HepG2 (cell line): ENCODE data around the gene PAX4. TPM values are rescaled to one million over a fixed set of nuclear protein-coding genes. Genes with fewer than 3 reads are reported as not detected.
A peak's percentile ranks its signal among the peaks of the same experiment; 100 is the strongest.

Experiments
- ETV5 ChIP-seq: IDR thresholded peaks from 2 replicates; pipeline ENCODE4 v1.6.1; 2018; ENCODE audit warnings: missing biosample characterization, missing genetic modification reagents, inconsistent platforms, borderline replicate concordance
- HOXA3 ChIP-seq: sonication (generic); formaldehyde crosslinking; IDR thresholded peaks from 2 replicates; pipeline ENCODE4 v1.5.0; 2020; ENCODE audit warnings: missing genetic modification reagents
- JUNB ChIP-seq: sonication (generic); formaldehyde crosslinking; IDR thresholded peaks from 2 replicates; pipeline ENCODE4 v1.8.0; 2022; ENCODE audit warnings: missing genetic modification reagents, mild to moderate bottlenecking, borderline replicate concordance
- NR2C2 ChIP-seq: sonication (generic); formaldehyde crosslinking; IDR thresholded peaks from 2 replicates; pipeline ENCODE4 v1.4.0; 2020; ENCODE audit warnings: missing genetic modification reagents, mild to moderate bottlenecking, moderate library complexity, borderline replicate concordance
- PTBP1 ChIP-seq: fragments of 200-400 bp; formaldehyde crosslinking; IDR thresholded peaks from 2 replicates; pipeline ENCODE4 v1.6.1; 2018; ENCODE audit warnings: low read length, low read depth; ENCODE audit not compliant: poor library complexity, severe bottlenecking
- SOX5 ChIP-seq: IDR thresholded peaks from 2 replicates; pipeline ENCODE4 v1.6.1; 2016; ENCODE audit warnings: borderline replicate concordance
- TFE3 ChIP-seq: IDR thresholded peaks from 2 replicates; pipeline ENCODE4 v1.6.1; 2016
- THAP7 ChIP-seq: sonication (generic); formaldehyde crosslinking; IDR thresholded peaks from 2 replicates; pipeline ENCODE4 v1.8.1; 2023; ENCODE audit warnings: mild to moderate bottlenecking, missing genetic modification reagents
- ZNF235 ChIP-seq: sonication (generic); formaldehyde crosslinking; IDR thresholded peaks from 2 replicates; pipeline ENCODE4 v1.8.1; 2023; ENCODE audit warnings: mild to moderate bottlenecking, missing genetic modification reagents, borderline replicate concordance
- ZNF335 ChIP-seq: sonication (generic); formaldehyde crosslinking; IDR thresholded peaks from 2 replicates; pipeline ENCODE4 v1.4.0; 2020; ENCODE audit warnings: missing genetic modification reagents
- ZNF556 ChIP-seq: sonication (generic); formaldehyde crosslinking; IDR thresholded peaks from 2 replicates; pipeline ENCODE4 v1.4.0; 2020; ENCODE audit warnings: mild to moderate bottlenecking, missing genetic modification reagents, borderline replicate concordance
- ZNF609 ChIP-seq: sonication (generic); formaldehyde crosslinking; IDR thresholded peaks from 2 replicates; pipeline ENCODE4 v1.4.0; 2020; ENCODE audit warnings: mild to moderate bottlenecking, missing genetic modification reagents, borderline replicate concordance
- ZNF652 ChIP-seq: IDR thresholded peaks from 2 replicates; pipeline ENCODE4 v1.6.1; 2016; ENCODE audit warnings: low read depth, borderline replicate concordance
- ZNF674 ChIP-seq: sonication (generic); formaldehyde crosslinking; IDR thresholded peaks from 2 replicates; pipeline ENCODE4 v1.5.0; 2020; ENCODE audit warnings: low read depth, mild to moderate bottlenecking, missing genetic modification reagents
- ZNF749 ChIP-seq: sonication (generic); formaldehyde crosslinking; IDR thresholded peaks from 2 replicates; pipeline ENCODE4 v1.8.0; 2022; ENCODE audit warnings: mild to moderate bottlenecking, missing genetic modification reagents, moderate library complexity, borderline replicate concordance
- ZNF772 ChIP-seq: sonication (generic); formaldehyde crosslinking; IDR thresholded peaks from 2 replicates; pipeline ENCODE4 v1.5.0; 2020; ENCODE audit warnings: mild to moderate bottlenecking, missing genetic modification reagents
- ZNF777 ChIP-seq: sonication (generic); formaldehyde crosslinking; IDR thresholded peaks from 2 replicates; pipeline ENCODE4 v1.4.0; 2020; ENCODE audit warnings: missing genetic modification reagents
- ZNF781 ChIP-seq: sonication (generic); formaldehyde crosslinking; IDR thresholded peaks from 2 replicates; pipeline ENCODE4 v1.5.1; 2020; ENCODE audit warnings: borderline replicate concordance, mild to moderate bottlenecking, missing genetic modification reagents; ENCODE audit errors: not compliant biosample characterization
- ZNF841 ChIP-seq: sonication (generic); formaldehyde crosslinking; IDR thresholded peaks from 2 replicates; pipeline ENCODE4 v1.8.1; 2023; ENCODE audit warnings: missing genetic modification reagents, borderline replicate concordance
- polyA plus RNA-seq, 8 experiments: library from polyadenylated mRNA; depleted of rRNA in 3 of 8; stranded (reverse) in 7 of 8; unstranded in 1 of 8; fragments of >200 nt; fragmentation: Illumina TruSeq in 4 of 8; extraction: Trizol in 4 of 8; gene quantifications; 2 replicates each; pipeline versions ENCODE4 v1.2.1 to v1.2.3, GENCODE V29; 2011 to 2016; ENCODE audit warnings: low read depth in 4 of 8, missing spikeins in 1 of 8, mixed read lengths in 1 of 8; ENCODE audit not compliant: insufficient read depth in 1 of 8
- total RNA-seq, 5 experiments: library from RNA; depleted of rRNA; stranded (reverse); fragments of >200 nt; fragmentation: Illumina TruSeq; extraction: Trizol; gene quantifications; 2 replicates each; pipeline ENCODE4 v1.2.3, GENCODE V29; 2016; ENCODE audit warnings: low read depth in 1 of 5
- TF ChIP-seq, protein P1 (sequence below), 2 experiments: fragments of 450-650 bp in 1 of 2; sonication (generic) in 1 of 2; formaldehyde crosslinking; IDR thresholded peaks; 2 replicates each; pipeline versions ENCODE4 v1.5.0 to v1.8.0; 2020 to 2022; ENCODE audit warnings: mild to moderate bottlenecking in 1 of 2, missing genetic modification reagents in 1 of 2

PAX4 gene
- total and polyA plus RNA-seq, 2 of the 13 experiments (the other 11 are each of a cell fraction or from before 2014, with no cell fraction given) = not detected

DNA sequence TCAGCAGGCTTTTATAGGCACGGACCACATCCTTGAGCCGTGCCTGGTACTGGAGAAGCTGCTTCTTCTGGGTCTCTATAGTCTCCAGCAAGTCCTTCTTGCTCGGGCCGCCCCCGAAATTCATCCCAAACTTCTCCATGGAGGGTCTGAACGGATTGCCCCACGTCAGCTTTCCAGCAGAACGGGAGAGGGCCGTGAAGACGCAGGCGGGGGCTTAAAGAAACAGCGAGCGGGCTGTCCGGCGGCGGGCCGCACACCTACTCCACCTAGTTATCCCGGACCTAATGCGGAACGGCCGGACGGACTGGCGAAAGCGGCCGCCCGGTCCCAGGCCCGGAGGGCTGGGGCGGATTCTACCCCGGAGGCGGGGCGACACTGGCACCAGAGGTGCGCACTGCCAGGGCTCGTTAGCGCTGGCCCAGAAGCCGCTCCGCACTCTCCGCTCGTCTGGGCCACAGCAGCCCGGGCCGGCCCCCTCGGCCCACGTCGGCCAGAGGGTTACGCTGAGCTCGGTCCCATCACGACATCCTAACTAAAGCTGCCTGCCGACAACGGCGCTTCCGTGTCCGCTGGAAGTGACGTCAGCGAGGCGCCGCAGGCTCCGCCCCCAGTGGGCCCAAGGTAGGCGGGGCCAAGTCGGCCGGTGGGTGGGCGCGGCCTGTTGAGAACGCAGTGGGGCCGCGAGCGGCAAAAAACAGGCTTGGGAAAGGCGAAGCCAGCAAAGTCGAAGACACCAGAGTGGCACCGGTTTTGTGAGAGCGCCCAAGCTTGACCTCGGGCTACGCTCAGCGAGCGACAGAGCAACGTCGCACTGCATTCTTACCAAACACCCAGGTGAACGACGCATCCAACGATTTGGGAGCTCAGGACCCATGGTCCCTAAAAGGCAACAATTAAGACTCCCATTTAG lies 32.6 kb downstream of the PAX4 start, which contains the start of gene GCC1 (continued):
- TF ChIP-seq ZNF781 (CRISPR knock-in tag) (no peak), HOXA3 (peak; percentile 87), ZNF841 (no peak), ZNF749 (CRISPR knock-in tag) (0 out of 2 replicates have a peak, but pooled peaks have one; percentile 44), SOX5 (CRISPR knock-in tag) (0 out of 2 replicates have a peak, but pooled peaks have one; percentile 9), ZNF772 (CRISPR knock-in tag) (peak; percentile 83), ZNF777 (CRISPR knock-in tag) (no peak), ETV5 (CRISPR knock-in tag) (peak; percentile 59; the same call in 1 of the 2 replicates), ZNF235 (0 out of 2 replicates have a peak, but pooled peaks have one; percentile 64), THAP7 (CRISPR knock-in tag) (no peak), JUNB (CRISPR knock-in tag) (no peak), TFE3 (CRISPR knock-in tag) (peak; percentile 20; the same call in 1 of the 2 replicates), ZNF609 (CRISPR knock-in tag) (no peak), ZNF556 (peak; percentile 76; the same call in 1 of the 2 replicates), ZNF674 (CRISPR knock-in tag) (no peak), NR2C2 (CRISPR knock-in tag) (peak; percentile 34; the same call in 1 of the 2 replicates), ZNF652 (no peak), PTBP1 (no peak), ZNF335 (peak; percentile 31; the same call in 1 of the 2 replicates)
- TF ChIP-seq, protein P1, sequence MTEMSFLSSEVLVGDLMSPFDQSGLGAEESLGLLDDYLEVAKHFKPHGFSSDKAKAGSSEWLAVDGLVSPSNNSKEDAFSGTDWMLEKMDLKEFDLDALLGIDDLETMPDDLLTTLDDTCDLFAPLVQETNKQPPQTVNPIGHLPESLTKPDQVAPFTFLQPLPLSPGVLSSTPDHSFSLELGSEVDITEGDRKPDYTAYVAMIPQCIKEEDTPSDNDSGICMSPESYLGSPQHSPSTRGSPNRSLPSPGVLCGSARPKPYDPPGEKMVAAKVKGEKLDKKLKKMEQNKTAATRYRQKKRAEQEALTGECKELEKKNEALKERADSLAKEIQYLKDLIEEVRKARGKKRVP (CRISPR knock-in tag; IDR thresholded peaks at IDR 0.05) = no peak
